Measurements from ENCODE around the gene HOXD11.

The HOXD11 gene

DNA sequence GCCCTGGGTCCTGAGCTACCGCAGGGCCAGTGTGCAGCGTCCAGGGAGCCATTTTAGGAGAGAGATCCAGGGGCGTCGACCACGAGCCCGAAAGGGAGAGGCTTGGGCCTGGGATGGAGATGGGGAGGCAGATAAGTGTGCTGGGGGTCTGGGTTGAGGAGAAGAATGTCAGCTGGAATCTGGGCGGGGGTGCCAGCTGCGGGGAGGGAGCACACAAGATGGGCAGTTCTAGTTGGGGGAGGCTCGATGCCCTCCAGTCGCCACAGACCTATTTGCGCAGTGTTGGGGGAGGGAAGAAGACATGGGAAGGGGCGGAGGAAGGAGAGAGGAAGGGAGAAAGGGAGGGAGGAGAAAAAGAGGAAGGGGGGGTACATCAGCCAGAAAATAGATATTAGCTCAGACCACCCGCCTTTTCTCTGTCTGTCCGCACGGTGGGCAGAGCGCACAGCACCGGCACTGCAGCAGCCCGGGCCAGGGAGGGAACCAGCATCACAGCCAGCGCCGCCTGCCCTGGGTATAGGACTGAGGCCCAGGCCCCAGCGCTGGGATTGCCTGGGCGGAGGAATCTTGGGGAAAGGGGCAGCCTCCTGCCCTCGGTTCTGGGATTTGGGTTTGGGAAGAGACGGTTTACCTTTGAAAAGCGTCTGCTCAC, 1.9 kb upstream of the HOXD11 start:
- DNase-seq (ENCODE audit: low read depth in 2 of 2), result no peak

- no peak for DNase-seq (ENCODE audit: low read depth in 2 of 2)
Observed at GRCh38 chr2:176105730-176106580, 1.1 kb upstream of the HOXD11 start.

DNA sequence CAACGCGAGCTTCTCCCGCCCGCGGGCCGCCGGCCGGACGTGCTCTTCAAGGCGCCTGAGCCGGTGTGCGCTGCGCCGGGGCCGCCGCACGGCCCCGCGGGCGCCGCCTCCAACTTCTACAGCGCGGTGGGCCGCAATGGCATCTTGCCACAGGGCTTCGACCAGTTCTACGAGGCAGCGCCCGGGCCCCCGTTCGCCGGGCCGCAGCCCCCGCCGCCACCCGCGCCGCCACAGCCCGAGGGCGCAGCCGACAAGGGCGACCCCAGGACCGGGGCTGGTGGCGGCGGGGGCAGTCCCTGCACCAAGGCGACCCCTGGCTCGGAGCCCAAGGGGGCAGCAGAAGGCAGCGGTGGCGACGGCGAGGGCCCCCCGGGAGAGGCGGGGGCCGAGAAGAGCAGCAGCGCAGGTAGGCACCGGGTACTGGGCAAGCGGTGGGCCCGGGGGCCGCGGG, 676 bp downstream of the HOXD11 start:
- no peak for DNase-seq (ENCODE audit: low read depth in 2 of 2)

- DNase-seq (ENCODE audit: low read depth in 2 of 2), result no peak
Observed at GRCh38 chr2:176109192-176109901, 2.3 kb downstream of the HOXD11 start.

DNA sequence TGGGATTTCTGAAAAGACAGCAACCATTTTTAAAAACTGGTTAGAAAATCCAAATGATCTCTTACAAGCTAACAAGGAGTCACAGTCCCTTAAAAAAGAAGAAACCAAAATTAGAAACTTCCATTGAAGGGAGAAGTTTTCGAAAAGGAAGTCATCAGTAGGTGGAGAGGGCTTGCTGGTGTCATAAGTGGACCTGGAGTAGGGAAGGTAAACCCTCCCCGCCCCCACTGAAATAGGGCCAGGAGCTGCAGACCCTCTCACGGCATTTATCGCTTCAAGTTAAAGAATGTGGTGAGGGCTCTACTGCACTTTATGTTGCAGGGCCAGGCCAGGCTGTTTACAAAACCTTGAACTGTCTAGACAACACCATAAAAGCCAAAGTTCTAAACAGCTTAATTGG, 2.9 kb downstream of the HOXD11 start:
- DNase-seq (ENCODE audit: low read depth in 2 of 2), result no peak

GRCh38 chr2:176110415-176111308, 3.6 kb downstream of the HOXD11 start:
- no peak for DNase-seq (ENCODE audit: low read depth in 2 of 2)

DNA sequence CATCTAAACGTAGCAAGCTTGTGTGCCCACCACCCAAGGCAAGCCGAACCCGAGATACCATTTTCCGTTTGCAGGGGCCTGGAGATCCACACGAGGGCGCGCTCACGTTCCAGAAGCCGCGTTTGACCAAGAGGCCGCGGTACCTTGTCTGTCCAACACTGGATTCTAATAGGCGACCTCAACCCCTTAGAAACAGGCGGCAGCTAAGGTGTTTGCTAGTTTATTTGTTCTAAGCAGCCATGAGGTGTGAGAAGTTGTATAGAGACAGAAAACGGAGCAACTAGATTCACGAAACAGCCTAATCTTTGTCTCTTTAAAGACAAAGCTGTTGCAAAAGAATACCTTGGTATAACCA, 4.2 kb downstream of the HOXD11 start:
- no peak for DNase-seq (ENCODE audit: low read depth in 2 of 2)

- DNase-seq (ENCODE audit: low read depth in 2 of 2), result no peak
Observed at GRCh38 chr2:176111846-176112374, 4.8 kb downstream of the HOXD11 start.

DNA sequence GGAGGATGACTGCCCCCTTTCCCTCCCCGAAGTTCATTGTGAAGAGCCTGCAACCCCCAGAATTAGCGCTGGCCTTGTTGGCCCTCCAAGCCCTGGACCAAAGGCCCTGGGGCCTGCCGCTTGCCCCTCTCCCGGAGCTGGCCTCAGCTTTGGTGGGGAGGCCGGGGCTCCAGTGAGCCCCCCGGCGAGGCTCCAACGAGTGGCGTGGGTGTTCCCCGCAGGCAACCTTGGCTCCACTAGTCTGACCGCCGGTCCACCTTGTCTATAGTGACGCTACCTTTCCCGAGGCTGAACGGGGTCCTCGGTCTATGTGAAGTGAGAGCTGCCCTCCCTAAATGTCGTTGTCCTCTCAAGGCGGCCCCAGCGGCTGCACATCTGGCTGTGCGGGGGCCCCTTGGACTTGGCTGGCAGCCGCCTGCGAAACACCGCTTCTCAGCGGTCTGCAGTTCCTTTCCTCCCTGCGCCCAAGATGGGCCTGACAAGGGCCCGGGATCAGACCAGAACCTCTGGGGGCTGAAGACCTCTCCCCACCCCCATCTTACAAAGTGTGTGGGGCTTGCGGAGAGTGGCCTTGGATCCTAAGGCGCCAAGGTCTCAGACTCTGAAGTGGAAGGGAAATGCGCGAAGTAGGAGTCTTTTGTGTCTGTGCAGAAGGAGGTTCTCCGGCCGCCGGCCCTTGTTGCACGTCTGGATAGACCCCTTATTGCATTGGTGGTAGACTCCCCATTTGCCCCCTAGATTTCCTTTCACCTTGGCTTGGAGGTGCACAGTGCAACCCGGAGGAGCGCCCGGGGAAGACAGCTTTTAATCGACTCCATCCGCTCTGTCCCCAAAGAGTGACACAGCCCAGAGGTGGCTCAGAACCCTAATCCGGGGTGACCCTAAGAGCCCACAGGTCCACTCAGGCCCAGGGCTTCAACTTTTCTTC, 5.6 kb downstream of the HOXD11 start:
- no peak for DNase-seq (ENCODE audit: low read depth in 2 of 2)

DNA sequence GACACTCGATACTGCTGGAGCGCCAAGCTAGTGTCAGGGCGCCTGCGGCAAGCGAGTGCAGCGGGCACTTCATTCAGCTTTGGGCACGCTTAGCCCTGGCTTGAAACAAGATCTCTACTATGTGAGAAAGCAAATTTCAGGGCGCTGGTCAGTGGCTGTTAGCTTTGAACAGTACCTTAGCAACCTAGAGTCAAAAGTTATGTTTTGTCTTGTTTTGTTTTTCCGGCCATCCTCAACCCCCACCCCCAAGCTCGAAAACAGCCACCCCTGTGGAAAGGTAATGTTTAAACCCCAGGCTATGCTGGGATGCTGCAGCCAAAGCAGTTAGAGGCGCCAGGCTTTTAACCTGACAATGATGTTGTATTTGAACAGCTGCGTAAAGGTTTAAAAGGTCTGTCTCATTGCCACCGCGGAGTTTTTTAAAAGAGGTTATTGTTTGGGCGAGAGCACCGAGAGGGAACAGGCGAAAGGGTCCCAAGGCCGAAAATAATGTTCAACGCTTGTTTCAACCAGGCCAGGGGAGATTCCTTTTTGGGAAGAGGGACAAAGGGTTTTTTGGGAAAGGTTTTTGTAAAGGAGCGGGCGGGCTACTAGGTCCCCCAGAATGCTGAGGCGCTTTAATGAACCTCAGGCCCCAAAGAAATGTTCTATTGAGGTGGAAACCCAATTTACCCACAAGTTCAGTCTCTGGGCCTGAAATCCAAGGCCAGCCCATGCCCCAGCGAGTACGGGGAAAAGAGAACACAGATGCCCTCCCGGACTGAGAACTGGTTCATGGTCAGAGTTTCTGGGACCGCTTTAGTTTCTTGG, 7.2 kb downstream of the HOXD11 start:
- no peak for DNase-seq (ENCODE audit: low read depth in 2 of 2)

GRCh38 chr2:176114930-176115625, 8.0 kb downstream of the HOXD11 start:
- no peak for DNase-seq (ENCODE audit: low read depth in 2 of 2)

DNA sequence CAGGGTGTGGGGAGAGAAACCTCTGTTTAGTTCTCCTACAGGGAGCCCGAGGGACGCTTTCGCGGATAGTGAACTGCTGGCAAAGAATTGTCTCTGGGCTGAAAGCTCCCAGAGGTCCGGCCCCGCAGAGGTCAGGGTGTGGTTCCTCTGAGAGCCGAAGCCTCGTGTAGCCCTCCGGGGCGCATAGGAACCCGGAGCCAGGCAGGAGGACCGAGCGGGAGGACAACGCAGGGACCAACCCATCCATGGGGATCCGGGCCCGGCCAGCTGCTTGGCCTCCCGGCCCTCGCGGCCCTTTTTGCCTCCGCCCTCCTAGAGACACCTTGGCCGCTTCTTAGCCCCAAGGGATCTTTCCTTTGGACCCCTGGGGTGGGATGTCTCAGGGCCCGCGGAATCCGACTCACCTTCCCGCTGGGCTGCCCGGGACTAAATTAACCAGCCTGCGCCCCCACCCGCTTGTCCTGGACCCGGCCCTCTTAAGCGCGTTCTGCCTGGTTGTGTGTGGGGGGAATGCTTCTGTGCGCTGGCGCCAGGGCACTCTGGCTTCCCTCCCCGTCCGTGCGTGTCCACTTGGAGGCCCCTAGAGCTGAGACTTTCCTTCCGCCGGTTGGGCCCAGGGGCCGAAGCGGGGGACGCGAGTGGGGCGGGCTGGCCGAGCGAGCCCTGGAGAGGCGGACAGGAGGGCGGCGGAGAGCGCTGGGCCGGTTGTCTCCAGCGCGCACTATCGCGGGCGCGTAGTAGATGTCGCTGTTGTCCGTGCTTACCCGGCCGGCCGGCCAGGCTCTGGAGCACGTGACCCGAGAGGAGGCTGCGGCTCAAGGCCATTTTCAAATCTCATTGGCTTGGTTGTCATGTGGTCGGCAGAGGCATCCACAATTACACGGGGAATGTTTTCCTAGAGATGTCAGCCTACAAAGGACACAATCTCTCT, 9.1 kb downstream of the HOXD11 start, which contains the start of gene HOXD10:
HOXD10 (plus strand) TSS at position 896 of the 931 bp plus-strand sequence. CDS start 56 bp downstream, outside the sequence.
- DNase-seq (ENCODE audit: low read depth in 2 of 2), result no peak

GRCh38 chr2:176117162-176117822, 10.2 kb downstream of the HOXD11 start:
- no peak for DNase-seq (ENCODE audit: low read depth in 2 of 2)

- no peak for DNase-seq (ENCODE audit: low read depth in 2 of 2)
Observed at GRCh38 chr2:176117823-176118371, 10.8 kb downstream of the HOXD11 start.

GRCh38 chr2:176118601-176119339, 11.7 kb downstream of the HOXD11 start:
- DNase-seq (ENCODE audit: low read depth in 2 of 2), result no peak

Data from stimulated activated CD4-positive, alpha-beta T cell treated with anti-CD3 and anti-CD28 coated beads, Interleukin-1b, Interleukin-23, amount 100 ng/mL, for 4 hours (primary cell).